ENCODE results near the gene ATXN2L.
"Not testable (repeated sequence)": the region's sequence is repeated elsewhere in the genome, so short reads cannot be mapped to it uniquely, and the experiment has no call there.

ATXN2L gene

GRCh38 chr16:28867646-28868045, 44.8 kb downstream of the ATXN2L start:
- not testable (repeated sequence) for H3K27me3 ChIP-seq (ENCODE audit: control insufficient read depth in 5 of 5, insufficient read depth in 4 of 5, low read length in 5 of 5); H3K9me3 ChIP-seq (ENCODE audit: control insufficient read depth in 5 of 5, low read length in 5 of 5); H3K27ac ChIP-seq (ENCODE audit: low read depth, low read length); H3K4me3 ChIP-seq (ENCODE audit: low read depth in 1 of 5, low read length in 5 of 5); H3K9ac ChIP-seq (ENCODE audit: low read length in 5 of 5)
- peaks cover 2 to 26% (median 21%) of the 10 kb centered on the region in 5 donors for H3K4me1 ChIP-seq (ENCODE audit: control insufficient read depth in 5 of 5, insufficient read depth in 5 of 5, low read length in 5 of 5)
- peaks cover 0 to 59% (median 53%) of the 10 kb centered on the region in 5 donors for H3K36me3 ChIP-seq (ENCODE audit: control insufficient read depth in 5 of 5, insufficient read depth in 5 of 5, low read length in 5 of 5)

- Histone ChIP-seq H3K4me1 (ENCODE audit: control insufficient read depth in 5 of 5, insufficient read depth in 5 of 5, low read length in 5 of 5) (peaks cover 2 to 17% (median 16%) of the 10 kb centered on the region in 5 donors), H3K27me3 (ENCODE audit: control insufficient read depth in 5 of 5, insufficient read depth in 4 of 5, low read length in 5 of 5) (no peaks in the 10 kb centered on the region), H3K4me3 (ENCODE audit: low read depth in 1 of 5, low read length in 5 of 5) (no peak overlapping the region)
These were observed 46.4 kb downstream of the ATXN2L start for GRCh38 chr16:28869201-28869600.

GRCh38 chr16:28872952-28873351, 50.2 kb downstream of the ATXN2L start:
- H3K36me3 ChIP-seq (ENCODE audit: control insufficient read depth in 5 of 5, insufficient read depth in 5 of 5, low read length in 5 of 5): peaks cover 0 to 64% (median 57%) of the 10 kb centered on the region in 5 donors
- no peaks in the 10 kb centered on the region for H3K9me3 ChIP-seq (ENCODE audit: control insufficient read depth in 5 of 5, low read length in 5 of 5)
- H3K4me1 ChIP-seq (ENCODE audit: control insufficient read depth in 5 of 5, insufficient read depth in 5 of 5, low read length in 5 of 5): no peaks in the 10 kb centered on the region
- H3K27me3 ChIP-seq (ENCODE audit: control insufficient read depth in 5 of 5, insufficient read depth in 4 of 5, low read length in 5 of 5): no peaks in the 10 kb centered on the region
- no peak overlapping the region for H3K9ac ChIP-seq (ENCODE audit: low read length in 5 of 5)
- no peak overlapping the region for H3K27ac ChIP-seq (ENCODE audit: low read depth, low read length)
- H3K4me3 ChIP-seq (ENCODE audit: low read depth in 1 of 5, low read length in 5 of 5): no peak overlapping the region

More at GRCh38 chr16:28869201-28869600, 46.4 kb downstream of the ATXN2L start:
- H3K9me3 ChIP-seq (ENCODE audit: control insufficient read depth in 5 of 5, low read length in 5 of 5): no peaks in the 10 kb centered on the region
- peaks cover 0 to 70% (median 62%) of the 10 kb centered on the region in 5 donors for H3K36me3 ChIP-seq (ENCODE audit: control insufficient read depth in 5 of 5, insufficient read depth in 5 of 5, low read length in 5 of 5)
- H3K9ac ChIP-seq (ENCODE audit: low read length in 5 of 5): no peak overlapping the region
- H3K27ac ChIP-seq (ENCODE audit: low read depth, low read length): no peak overlapping the region

- no peaks in the 10 kb centered on the region for H3K27me3 ChIP-seq (ENCODE audit: control insufficient read depth in 5 of 5, insufficient read depth in 4 of 5, low read length in 5 of 5)
- H3K36me3 ChIP-seq (ENCODE audit: control insufficient read depth in 5 of 5, insufficient read depth in 5 of 5, low read length in 5 of 5): peaks cover 0 to 61% (median 54%) of the 10 kb centered on the region in 5 donors
- H3K9me3 ChIP-seq (ENCODE audit: control insufficient read depth in 5 of 5, low read length in 5 of 5): no peaks in the 10 kb centered on the region
- no peak overlapping the region for H3K27ac ChIP-seq (ENCODE audit: low read depth, low read length)
- no peak overlapping the region for H3K9ac ChIP-seq (ENCODE audit: low read length in 5 of 5)
- H3K4me1 ChIP-seq (ENCODE audit: control insufficient read depth in 5 of 5, insufficient read depth in 5 of 5, low read length in 5 of 5): no peaks in the 10 kb centered on the region
- H3K4me3 ChIP-seq (ENCODE audit: low read depth in 1 of 5, low read length in 5 of 5): no peak overlapping the region
These were observed 50.9 kb downstream of the ATXN2L start for GRCh38 chr16:28873543-28874201.

GRCh38 chr16:28874406-28874805, 51.6 kb downstream of the ATXN2L start:
- H3K27ac ChIP-seq (ENCODE audit: low read depth, low read length): no peak overlapping the region
- no peaks in the 10 kb centered on the region for H3K9me3 ChIP-seq (ENCODE audit: control insufficient read depth in 5 of 5, low read length in 5 of 5)
- peaks cover 0 to 54% (median 47%) of the 10 kb centered on the region in 5 donors for H3K36me3 ChIP-seq (ENCODE audit: control insufficient read depth in 5 of 5, insufficient read depth in 5 of 5, low read length in 5 of 5)
- no peak overlapping the region for H3K4me3 ChIP-seq (ENCODE audit: low read depth in 1 of 5, low read length in 5 of 5)
- peaks cover 0 to 4% (median 4%) of the 10 kb centered on the region in 5 donors for H3K4me1 ChIP-seq (ENCODE audit: control insufficient read depth in 5 of 5, insufficient read depth in 5 of 5, low read length in 5 of 5)
- H3K9ac ChIP-seq (ENCODE audit: low read length in 5 of 5): no peak overlapping the region
- H3K27me3 ChIP-seq (ENCODE audit: control insufficient read depth in 5 of 5, insufficient read depth in 4 of 5, low read length in 5 of 5): no peaks in the 10 kb centered on the region

GRCh38 chr16:28875134-28876018, 52.6 kb downstream of the ATXN2L start:
- peaks cover 0 to 44% (median 37%) of the 10 kb centered on the region in 5 donors for H3K36me3 ChIP-seq (ENCODE audit: control insufficient read depth in 5 of 5, insufficient read depth in 5 of 5, low read length in 5 of 5)
- no peak overlapping the region for H3K4me3 ChIP-seq (ENCODE audit: low read depth in 1 of 5, low read length in 5 of 5)
- no peaks in the 10 kb centered on the region for H3K9me3 ChIP-seq (ENCODE audit: control insufficient read depth in 5 of 5, low read length in 5 of 5)
- no peak overlapping the region for H3K27ac ChIP-seq (ENCODE audit: low read depth, low read length)
- H3K4me1 ChIP-seq (ENCODE audit: control insufficient read depth in 5 of 5, insufficient read depth in 5 of 5, low read length in 5 of 5): peaks cover 0 to 13% (median 12%) of the 10 kb centered on the region in 5 donors
- H3K27me3 ChIP-seq (ENCODE audit: control insufficient read depth in 5 of 5, insufficient read depth in 4 of 5, low read length in 5 of 5): peaks cover 0 to 3% (median under 1%) of the 10 kb centered on the region in 5 donors
- H3K9ac ChIP-seq (ENCODE audit: low read length in 5 of 5): no peak overlapping the region

GRCh38 chr16:28876019-28876659, 53.3 kb downstream of the ATXN2L start:
- H3K9ac ChIP-seq (ENCODE audit: low read length in 5 of 5): no peak overlapping the region
- peaks cover 0 to 15% (median 14%) of the 10 kb centered on the region in 5 donors for H3K4me1 ChIP-seq (ENCODE audit: control insufficient read depth in 5 of 5, insufficient read depth in 5 of 5, low read length in 5 of 5)
- H3K36me3 ChIP-seq (ENCODE audit: control insufficient read depth in 5 of 5, insufficient read depth in 5 of 5, low read length in 5 of 5): peaks cover 0 to 37% (median 30%) of the 10 kb centered on the region in 5 donors
- no peak overlapping the region for H3K27ac ChIP-seq (ENCODE audit: low read depth, low read length)
- H3K4me3 ChIP-seq (ENCODE audit: low read depth in 1 of 5, low read length in 5 of 5): no peak overlapping the region
- no peaks in the 10 kb centered on the region for H3K9me3 ChIP-seq (ENCODE audit: control insufficient read depth in 5 of 5, low read length in 5 of 5)
- H3K27me3 ChIP-seq (ENCODE audit: control insufficient read depth in 5 of 5, insufficient read depth in 4 of 5, low read length in 5 of 5): peaks cover 3 to 9% (median 7%) of the 10 kb centered on the region in 5 donors

- Histone ChIP-seq H3K36me3 (ENCODE audit: control insufficient read depth in 5 of 5, insufficient read depth in 5 of 5, low read length in 5 of 5) (peaks cover 0 to 28% (median 21%) of the 10 kb centered on the region in 5 donors), H3K4me3 (ENCODE audit: low read depth in 1 of 5, low read length in 5 of 5) (no peak overlapping the region), H3K27ac (ENCODE audit: low read depth, low read length) (no peak overlapping the region), H3K9ac (ENCODE audit: low read length in 5 of 5) (no peak overlapping the region), H3K9me3 (ENCODE audit: control insufficient read depth in 5 of 5, low read length in 5 of 5) (no peaks in the 10 kb centered on the region), H3K27me3 (ENCODE audit: control insufficient read depth in 5 of 5, insufficient read depth in 4 of 5, low read length in 5 of 5) (peaks cover 3 to 9% (median 7%) of the 10 kb centered on the region in 5 donors), H3K4me1 (ENCODE audit: control insufficient read depth in 5 of 5, insufficient read depth in 5 of 5, low read length in 5 of 5) (peaks cover 0 to 15% (median 14%) of the 10 kb centered on the region in 5 donors)
These were observed 54.3 kb downstream of the ATXN2L start for GRCh38 chr16:28876973-28877654.

GRCh38 chr16:28877655-28878000, 54.8 kb downstream of the ATXN2L start:
- peaks cover 8 to 14% (median 11%) of the 10 kb centered on the region in 5 donors for H3K27me3 ChIP-seq (ENCODE audit: control insufficient read depth in 5 of 5, insufficient read depth in 4 of 5, low read length in 5 of 5)
- H3K9ac ChIP-seq (ENCODE audit: low read length in 5 of 5): no peak overlapping the region
- H3K36me3 ChIP-seq (ENCODE audit: control insufficient read depth in 5 of 5, insufficient read depth in 5 of 5, low read length in 5 of 5): peaks cover 0 to 23% (median 16%) of the 10 kb centered on the region in 5 donors
- peaks cover 0 to 15% (median 14%) of the 10 kb centered on the region in 5 donors for H3K4me1 ChIP-seq (ENCODE audit: control insufficient read depth in 5 of 5, insufficient read depth in 5 of 5, low read length in 5 of 5)
- H3K27ac ChIP-seq (ENCODE audit: low read depth, low read length): no peak overlapping the region
- H3K4me3 ChIP-seq (ENCODE audit: low read depth in 1 of 5, low read length in 5 of 5): no peak overlapping the region
- H3K9me3 ChIP-seq (ENCODE audit: control insufficient read depth in 5 of 5, low read length in 5 of 5): no peaks in the 10 kb centered on the region
